Activated T-cell treated with anti-CD3 and anti-CD28 coated beads for 1 hour (primary cell): ENCODE results near the gene BTBD2.

Experiments used
- DNase-seq: peaks from one replicate; pipeline ENCODE4 v3.0.0-alpha.2; 2020; ENCODE audit warnings: low read depth

Gene BTBD2

GRCh38 chr19:1959928-1960589 is 55.5 kb downstream of the BTBD2 start:
- no peak for DNase-seq

- DNase-seq, result no peak
These were observed 57.8 kb downstream of the BTBD2 start for GRCh38 chr19:1957562-1958248.

GRCh38 chr19:1956868-1957492 is 58.5 kb downstream of the BTBD2 start:
- no peak for DNase-seq

DNA sequence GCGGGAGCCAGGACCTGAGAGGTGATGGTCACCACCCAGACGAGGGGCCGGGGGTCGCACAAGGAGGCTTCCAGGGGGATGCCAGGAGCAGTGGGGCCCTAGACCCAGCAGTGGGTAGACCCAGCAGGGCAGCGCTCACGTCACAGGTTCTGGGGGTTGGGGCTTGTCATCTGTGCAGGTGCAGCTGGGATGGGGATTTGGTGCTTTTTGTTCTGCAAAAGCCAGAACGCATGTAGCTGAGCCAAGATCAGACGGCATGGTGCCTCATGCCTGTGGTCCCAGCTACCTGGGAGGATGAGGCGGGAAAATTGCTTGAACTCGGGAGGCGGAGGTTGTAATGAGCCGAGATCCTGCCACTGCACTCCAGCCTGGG is 59.4 kb downstream of the BTBD2 start:
- DNase-seq, result no peak

DNA sequence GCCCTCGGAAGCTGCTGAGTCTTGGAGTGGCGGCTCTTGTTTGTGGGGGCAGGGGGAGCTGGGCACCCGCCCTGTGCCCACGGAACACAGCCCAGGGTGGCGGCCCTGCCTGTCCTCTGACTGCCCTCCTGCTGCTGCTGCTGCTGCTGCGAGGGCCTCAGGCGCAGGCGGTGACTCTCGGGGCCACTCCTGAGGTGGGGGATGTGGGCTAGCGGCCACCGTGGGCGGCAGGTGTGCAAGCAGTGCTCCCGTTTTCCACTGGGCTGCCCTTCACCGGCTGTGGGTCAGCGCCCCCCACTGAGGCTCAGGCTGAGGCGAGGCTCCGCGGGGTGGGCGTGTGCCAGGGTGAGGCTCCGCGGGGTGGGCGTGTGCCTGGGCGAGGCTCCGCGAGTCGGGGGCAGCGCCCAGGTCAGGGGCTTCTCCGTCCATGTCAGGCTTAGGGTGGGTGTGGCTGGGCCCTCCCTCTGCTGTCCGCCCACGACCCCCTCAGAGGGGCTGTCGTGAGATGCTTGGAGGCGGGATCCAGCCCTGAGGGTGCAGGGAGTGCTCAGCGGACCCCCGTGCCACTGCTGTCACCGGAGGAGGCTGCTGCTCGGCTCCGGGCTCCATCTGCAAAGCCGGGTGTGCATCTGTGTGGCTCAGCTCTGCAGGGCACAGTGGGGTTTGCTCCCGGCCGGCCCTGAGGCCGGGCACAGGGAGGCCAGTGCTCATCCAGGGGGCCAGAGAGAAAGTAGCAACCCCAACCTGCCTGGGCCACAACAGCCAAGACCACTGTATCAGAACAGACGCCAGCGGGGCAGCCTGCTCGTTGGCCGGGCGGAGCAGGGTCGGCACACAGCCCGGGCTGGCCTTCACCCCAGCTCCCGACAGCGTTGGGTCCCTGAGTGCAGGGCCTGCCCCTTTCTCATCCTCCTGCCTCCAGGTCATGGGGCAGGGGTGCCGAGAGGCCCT is 60.1 kb downstream of the BTBD2 start:
- DNase-seq, result no peak

DNA sequence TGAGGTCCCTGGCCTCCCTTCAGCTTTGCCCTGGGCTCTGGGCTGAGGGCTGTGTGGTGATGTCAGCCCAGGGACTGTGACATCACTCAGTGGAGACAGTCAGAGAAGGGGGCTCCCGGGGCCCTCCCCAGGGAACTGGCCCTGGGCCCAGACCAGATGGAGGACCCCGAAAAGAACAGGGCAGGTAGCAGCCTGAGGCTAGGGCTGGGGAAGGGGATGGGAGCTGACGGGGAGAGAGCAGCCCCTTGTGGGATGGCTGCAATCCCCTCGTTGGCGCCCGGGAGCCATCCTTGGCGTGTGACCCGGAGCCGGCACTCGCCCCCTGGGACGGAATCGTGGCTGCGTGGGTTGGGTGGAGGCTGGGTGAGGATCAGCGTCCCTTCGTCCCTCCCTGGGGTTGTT is 61.0 kb downstream of the BTBD2 start:
- DNase-seq, result no peak

GRCh38 chr19:1953441-1954094 is 61.9 kb downstream of the BTBD2 start:
- DNase-seq, result no peak

- no peak for DNase-seq
These were observed 62.5 kb downstream of the BTBD2 start for GRCh38 chr19:1953037-1953436.

DNA sequence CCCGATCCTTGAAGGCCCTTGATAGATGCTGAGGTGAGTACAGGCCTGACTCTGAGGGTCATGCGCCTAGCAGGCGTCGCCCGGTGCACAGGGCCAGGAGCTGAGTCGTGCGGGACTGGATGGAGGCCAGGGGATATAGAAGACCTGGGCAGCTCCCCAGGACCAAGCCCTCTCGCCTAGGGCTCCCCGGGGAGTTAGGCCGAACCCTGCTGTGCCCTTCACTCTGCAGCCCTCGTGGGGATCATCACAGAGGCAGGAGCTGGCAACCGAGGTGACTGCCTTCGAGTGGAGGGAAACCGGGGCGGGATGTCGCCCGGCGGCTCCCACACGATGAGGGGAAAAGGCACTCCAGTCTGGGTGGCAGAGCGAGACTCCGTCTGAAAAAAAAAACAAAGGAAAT is 62.9 kb downstream of the BTBD2 start:
- no peak for DNase-seq

GRCh38 chr19:1950640-1951039 is 64.9 kb downstream of the BTBD2 start:
- DNase-seq, result no peak

- no peak for DNase-seq
These were observed 66.0 kb downstream of the BTBD2 start for GRCh38 chr19:1949304-1950101.

GRCh38 chr19:1947651-1948209 is 67.8 kb downstream of the BTBD2 start:
- DNase-seq, result no peak

DNA sequence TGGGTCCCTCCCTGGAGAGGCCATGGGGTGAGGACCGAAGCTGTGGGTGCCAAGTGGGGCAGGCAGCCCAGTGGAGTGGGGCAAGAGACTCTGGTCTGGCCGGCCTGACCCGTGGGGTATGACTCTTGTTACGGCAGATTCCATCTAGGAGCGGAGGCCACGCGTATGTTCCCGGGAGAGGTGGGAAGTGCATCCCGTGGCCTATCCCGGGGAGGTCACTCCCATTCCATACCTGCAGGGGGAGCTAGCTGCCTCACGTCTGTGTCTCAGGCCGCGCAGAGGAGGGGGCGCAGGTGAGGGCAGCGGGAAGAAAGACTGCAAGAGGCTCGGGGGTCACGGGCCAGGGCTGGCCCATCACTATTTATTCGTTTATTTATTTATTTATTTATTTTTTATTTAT is 69.6 kb downstream of the BTBD2 start:
- no peak for DNase-seq

DNA sequence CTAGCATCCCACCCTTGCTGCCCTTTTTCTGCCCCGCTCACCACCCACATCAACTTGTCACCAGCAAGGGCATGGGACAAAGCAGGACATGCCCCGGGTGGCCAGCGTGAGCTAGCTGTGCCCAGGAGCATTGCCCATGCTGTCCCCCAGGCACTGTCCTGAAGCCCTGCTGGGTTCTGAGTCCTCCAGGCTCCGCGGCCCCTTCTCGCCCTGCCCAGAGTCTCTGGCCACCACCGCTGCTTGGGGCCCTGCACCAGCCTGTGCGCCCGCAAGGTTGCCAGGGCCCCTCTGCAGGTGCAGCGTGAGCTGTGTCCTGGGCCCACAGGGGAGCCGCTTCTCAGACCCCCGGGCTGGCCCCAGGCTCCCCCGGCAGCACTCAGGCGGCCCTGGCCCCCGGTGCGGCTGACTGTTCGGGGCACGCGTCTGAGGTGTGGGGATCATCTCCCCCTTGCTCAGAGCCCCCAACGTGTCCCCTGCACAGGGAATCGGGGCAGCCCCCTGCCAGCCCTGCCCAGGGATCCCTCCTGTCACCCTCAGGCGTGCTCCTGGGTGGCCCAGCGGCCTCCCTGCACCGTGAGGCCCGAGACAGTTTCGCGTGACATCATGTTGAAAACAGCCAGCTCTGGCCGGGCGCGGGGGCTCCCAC is 70.5 kb downstream of the BTBD2 start:
- DNase-seq, result no peak

DNA sequence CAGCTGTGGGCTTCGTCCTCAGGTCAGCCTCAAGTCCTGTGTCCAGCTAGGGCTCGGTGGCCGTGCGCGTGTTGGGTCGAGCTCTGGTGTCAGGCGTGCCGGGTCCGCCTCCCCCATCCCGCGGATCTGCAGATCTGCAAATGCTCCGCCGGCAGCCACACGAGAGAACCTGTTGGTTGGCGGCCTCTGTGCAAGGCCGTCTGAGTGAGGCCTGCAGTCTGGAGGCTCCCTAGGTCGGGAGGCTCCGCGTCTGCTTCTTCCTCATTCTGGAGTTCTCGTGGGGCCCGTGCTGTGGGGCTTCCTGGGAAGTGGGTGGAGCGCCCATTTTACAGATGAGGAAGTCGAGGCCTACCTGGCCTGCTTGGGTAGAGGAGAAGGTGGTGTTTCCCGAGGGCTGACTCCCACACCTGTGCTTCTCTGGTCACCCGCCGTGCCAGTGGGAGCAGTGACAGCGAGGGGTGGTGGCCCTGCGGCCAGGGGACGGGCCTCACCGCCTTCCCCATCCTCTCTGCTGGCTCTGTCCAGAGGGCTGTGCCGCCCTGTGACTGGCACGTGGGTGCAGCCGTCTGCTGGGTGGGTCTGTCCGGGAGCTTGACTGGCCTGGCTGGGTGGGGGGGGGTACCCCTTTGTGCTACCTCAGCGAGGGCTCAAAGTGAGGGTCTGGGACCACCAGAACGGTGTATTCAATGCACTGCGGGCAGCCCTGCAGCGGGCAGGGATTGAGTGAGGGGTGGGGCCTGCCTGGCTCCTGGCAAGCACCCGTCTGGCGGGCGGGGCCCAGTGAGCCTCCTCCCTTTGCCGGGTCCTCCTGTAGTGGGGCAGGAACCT is 71.2 kb downstream of the BTBD2 start:
- no peak for DNase-seq

DNA sequence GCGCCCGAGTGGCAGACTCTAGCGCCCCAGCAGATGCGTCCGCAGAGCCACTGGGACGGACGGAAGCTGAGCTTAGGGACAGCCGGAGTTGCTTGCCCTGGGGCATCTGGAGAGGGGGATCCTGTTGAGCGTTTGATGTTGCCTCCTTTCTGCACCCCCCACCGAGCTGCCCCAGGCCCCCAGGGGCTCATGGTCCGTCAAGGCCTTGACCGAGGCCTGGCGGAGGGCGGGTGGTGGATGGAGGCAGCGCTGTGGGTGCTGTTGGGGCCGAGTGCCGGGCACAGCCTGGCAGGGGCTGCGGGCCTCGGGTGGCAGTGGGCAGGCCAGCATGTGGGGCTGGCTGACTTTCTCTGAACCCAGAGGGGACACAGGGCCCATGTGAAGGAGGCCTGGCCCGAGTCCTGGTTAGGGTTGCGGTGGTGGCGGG is 71.8 kb downstream of the BTBD2 start:
- DNase-seq, result no peak

DNA sequence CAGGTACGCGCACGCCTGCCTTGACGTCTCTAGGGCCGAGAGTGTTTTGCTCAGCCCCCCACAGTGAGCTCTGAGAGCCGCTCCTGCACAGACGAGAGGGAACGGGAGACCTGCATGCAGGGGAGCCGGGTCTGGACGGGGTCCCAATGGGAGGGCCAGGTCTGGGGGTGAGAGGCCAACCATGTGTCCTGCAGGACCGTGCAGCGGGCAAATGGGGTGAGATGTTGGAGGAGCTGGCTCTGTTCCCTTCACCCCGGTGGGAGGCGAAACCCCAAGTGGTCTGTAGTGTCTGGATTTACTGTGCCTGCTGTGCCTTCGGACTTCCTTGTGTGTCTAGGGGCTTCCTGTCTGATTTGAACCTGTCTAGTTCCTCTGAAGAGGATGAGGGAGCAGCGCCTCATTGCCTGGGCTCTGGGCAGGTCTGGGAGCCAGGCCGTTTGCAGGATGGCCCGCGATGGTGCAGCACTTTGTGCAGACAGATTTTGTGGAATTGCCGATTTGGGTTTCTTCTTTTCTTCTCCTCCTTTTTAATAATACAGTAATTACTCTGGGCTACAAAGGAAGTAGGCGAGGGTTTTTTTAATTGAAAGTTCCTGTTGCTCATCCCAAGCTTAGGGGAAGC is 72.5 kb downstream of the BTBD2 start:
- DNase-seq, result no peak

- peak; percentile 66 for DNase-seq
These were observed 73.2 kb downstream of the BTBD2 start for GRCh38 chr19:1942078-1942933.
